VCaP (cell line): Measurements from ENCODE around the gene SLC16A10.

ENCODE experiments used
- H3K27ac ChIP-seq: fragments of 450-650 bp; 2 replicates; pipeline ENCODE4 v1.5.1; 2017
- CTCF ChIP-seq: fragments of 450-650 bp; conservative IDR thresholded peaks from 2 replicates; pipeline ENCODE4 v1.5.1; 2017; ENCODE audit warnings: mild to moderate bottlenecking, moderate library complexity

The SLC16A10 gene

GRCh38 chr6:111215131-111215530 is 127.8 kb downstream of the SLC16A10 start:
- TF ChIP-seq CTCF = no peak
- no peak overlapping the region for H3K27ac ChIP-seq

DNA sequence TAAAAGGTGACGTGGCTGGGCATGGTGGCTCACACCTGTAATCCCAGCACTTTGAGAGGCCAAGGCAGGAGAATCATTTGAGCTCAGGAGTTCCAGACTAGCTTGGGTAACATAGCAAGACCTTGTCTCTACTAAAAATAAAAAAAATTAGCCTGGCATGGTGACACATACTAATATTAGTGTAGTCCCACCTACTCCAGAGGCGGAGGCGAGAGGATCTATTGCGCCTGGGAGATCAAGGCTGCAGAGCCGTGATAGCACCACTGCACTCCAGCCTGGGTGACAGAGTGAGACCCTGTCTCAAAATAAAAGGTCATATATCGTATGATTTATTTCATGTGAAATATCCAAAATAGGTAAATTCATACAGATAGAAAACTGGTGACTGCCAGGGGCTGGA is 132.5 kb downstream of the SLC16A10 start:
- H3K27ac ChIP-seq = no peak overlapping the region
- no peak for TF ChIP-seq CTCF

- H3K27ac ChIP-seq = no peak overlapping the region
- no peak for TF ChIP-seq CTCF
Observed at GRCh38 chr6:111220383-111221031, 133.2 kb downstream of the SLC16A10 start.

- no peak overlapping the region for H3K27ac ChIP-seq
- no peak for TF ChIP-seq CTCF
Observed at GRCh38 chr6:111221804-111222203, 134.5 kb downstream of the SLC16A10 start.

DNA sequence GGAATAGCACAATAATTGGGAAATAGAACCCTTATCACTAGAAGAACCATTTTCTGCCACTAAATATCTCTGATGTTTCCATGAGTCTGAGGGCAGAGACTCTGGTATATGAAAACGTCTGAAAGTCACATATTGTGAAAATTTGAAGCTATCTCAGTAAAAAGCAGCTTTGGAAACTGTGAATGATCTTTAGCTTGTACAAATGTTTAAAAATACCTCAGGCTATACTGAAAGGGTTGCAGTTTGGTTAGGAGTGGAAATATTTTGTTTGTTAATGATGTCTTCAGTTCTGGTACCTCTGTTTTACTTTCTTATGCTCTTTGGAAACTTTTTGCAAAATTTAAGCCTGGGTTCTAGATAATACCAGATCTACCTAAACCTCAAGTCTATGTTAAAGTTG is 135.0 kb downstream of the SLC16A10 start:
- H3K27ac ChIP-seq = no peak overlapping the region

GRCh38 chr6:111228094-111228493 is 140.8 kb downstream of the SLC16A10 start:
- H3K27ac ChIP-seq = no peak overlapping the region
- no peak for TF ChIP-seq CTCF

More for the DNA sequence above, 135.0 kb downstream of the SLC16A10 start:
- no peak for TF ChIP-seq CTCF

GRCh38 chr6:111230351-111231089 is 143.2 kb downstream of the SLC16A10 start:
- no peak overlapping the region for H3K27ac ChIP-seq
- TF ChIP-seq CTCF = no peak
